OCI-LY3 (cell line): Measurements from ENCODE around the gene DIP2C.

ENCODE experiments used
- H2AFZ ChIP-seq: fragments of 200-600, 300-600 bp; shearing (Covaris generic); 2 replicates; pipeline ENCODE4 v1.6.0; 2014; ENCODE audit warnings: antibody characterized with exemption, low read depth, low read length
- H3K27ac ChIP-seq: fragments of 200-600, 300-600 bp; sonication (generic); 2 replicates; pipeline ENCODE4 v1.5.1; 2014; ENCODE audit warnings: mild to moderate bottlenecking, low read length, moderate library complexity, mixed read lengths
- H3K27me3 ChIP-seq: fragments of 200-600, 300-600 bp; sonication (generic); 2 replicates; pipeline ENCODE4 v1.6.1; 2014; ENCODE audit warnings: low read depth, low read length, mixed read lengths
- H3K36me3 ChIP-seq: fragments of 200-600, 300-600 bp; sonication (generic); replicated peaks from 2 replicates; pipeline ENCODE3; 2014; ENCODE audit warnings: low read depth, low read length, mixed read lengths
- H3K4me1 ChIP-seq: fragments of 300-600, 200-600 bp; sonication (generic); 2 replicates; pipeline ENCODE4 v1.6.1; 2014; ENCODE audit warnings: low read length, mixed read lengths
- H3K4me2 ChIP-seq: fragments of 200-600, 300-600 bp; sonication (generic); 2 replicates; pipeline ENCODE4 v1.6.1; 2014; ENCODE audit warnings: low read length, mixed read lengths
- H3K4me3 ChIP-seq: fragments of 300-600, 200-600 bp; sonication (generic); 2 replicates; pipeline ENCODE4 v1.5.1; 2014; ENCODE audit warnings: antibody characterized with exemption, mild to moderate bottlenecking, low read length, moderate library complexity
- H3K79me2 ChIP-seq: fragments of 300-600, 200-600 bp; shearing (Covaris generic); 2 replicates; pipeline ENCODE4 v1.6.1; 2014; ENCODE audit warnings: mild to moderate bottlenecking, low read length, mixed read lengths
- H3K9ac ChIP-seq: fragments of 300-600, 200-600 bp; shearing (Covaris generic); 2 replicates; pipeline ENCODE4 v1.6.0; 2014; ENCODE audit warnings: mild to moderate bottlenecking, low read length, moderate library complexity
- H3K9me3 ChIP-seq: fragments of 200-600, 300-600 bp; shearing (Covaris generic); 2 replicates; pipeline ENCODE4 v1.6.1; 2014; ENCODE audit warnings: low read length, mixed read lengths; ENCODE audit not compliant: insufficient read depth
- H4K20me1 ChIP-seq: fragments of 200-600, 300-600 bp; sonication (generic); 2 replicates; pipeline ENCODE4 v1.6.1; 2016; ENCODE audit warnings: low read length, mixed read lengths; ENCODE audit not compliant: insufficient read depth
- CTCF ChIP-seq: fragments of 200-600, 300-600 bp; sonication (generic); IDR thresholded peaks from 2 replicates; pipeline ENCODE4 v1.5.1; 2014; ENCODE audit warnings: antibody characterized with exemption, low read length, low read depth
- EZH2phosphoT487 ChIP-seq: fragments of 200-600 bp; shearing (Covaris generic); IDR thresholded peaks from 2 replicates; pipeline ENCODE4 v1.6.1; 2018; ENCODE audit warnings: antibody characterized with exemption, mixed run types, low read depth

Gene DIP2C

GRCh38 chr10:551373-552252 is 137.9 kb downstream of the DIP2C start:
- no peak overlapping the region for H3K4me2 ChIP-seq
- no peaks in the 10 kb centered on the region for H3K36me3 ChIP-seq
- no peak overlapping the region for H3K27ac ChIP-seq
- no peaks in the 10 kb centered on the region for H3K9me3 ChIP-seq
- H3K4me3 ChIP-seq, result no peak overlapping the region
- H2AFZ ChIP-seq, result no peak overlapping the region
- no peaks in the 10 kb centered on the region for H3K27me3 ChIP-seq
- H3K9ac ChIP-seq, result no peak overlapping the region
- no peaks in the 10 kb centered on the region for H3K79me2 ChIP-seq
- no peaks in the 10 kb centered on the region for H3K4me1 ChIP-seq
- no peaks in the 10 kb centered on the region for H4K20me1 ChIP-seq
- TF ChIP-seq EZH2phosphoT487 (no peak), CTCF (no peak)

- Histone ChIP-seq H4K20me1 (no peaks in the 10 kb centered on the region), H3K36me3 (no peaks in the 10 kb centered on the region), H3K9ac (no peak overlapping the region), H3K4me1 (no peaks in the 10 kb centered on the region), H3K27me3 (no peaks in the 10 kb centered on the region), H3K4me3 (no peak overlapping the region), H3K27ac (no peak overlapping the region), H3K4me2 (no peak overlapping the region), H2AFZ (no peak overlapping the region), H3K9me3 (no peaks in the 10 kb centered on the region), H3K79me2 (no peaks in the 10 kb centered on the region)
- TF ChIP-seq CTCF (no peak), EZH2phosphoT487 (no peak)
These were observed 138.6 kb downstream of the DIP2C start for GRCh38 chr10:550665-551372.

GRCh38 chr10:549391-549790 is 140.1 kb downstream of the DIP2C start:
- no peak overlapping the region for H3K27ac ChIP-seq
- no peak overlapping the region for H3K4me3 ChIP-seq
- H3K9ac ChIP-seq, result no peak overlapping the region
- H3K9me3 ChIP-seq, result no peaks in the 10 kb centered on the region
- no peak overlapping the region for H2AFZ ChIP-seq
- H3K4me1 ChIP-seq, result peaks cover 5% of the 10 kb centered on the region; the same call in 1 of the 2 replicates
- no peak overlapping the region for H3K4me2 ChIP-seq
- H4K20me1 ChIP-seq, result no peaks in the 10 kb centered on the region
- H3K36me3 ChIP-seq, result no peaks in the 10 kb centered on the region
- H3K79me2 ChIP-seq, result no peaks in the 10 kb centered on the region
- H3K27me3 ChIP-seq, result no peaks in the 10 kb centered on the region
- TF ChIP-seq CTCF (no peak), EZH2phosphoT487 (no peak)

GRCh38 chr10:548238-548901 is 141.1 kb downstream of the DIP2C start:
- 0 out of 2 replicates have a peak, but pooled peaks cover under 1% of the 10 kb centered on the region for H3K27me3 ChIP-seq
- TF ChIP-seq CTCF (no peak), EZH2phosphoT487 (no peak)
- H3K4me2 ChIP-seq, result no peak overlapping the region
- H3K36me3 ChIP-seq, result no peaks in the 10 kb centered on the region
- no peaks in the 10 kb centered on the region for H4K20me1 ChIP-seq
- no peaks in the 10 kb centered on the region for H3K79me2 ChIP-seq
- H2AFZ ChIP-seq, result no peak overlapping the region
- H3K27ac ChIP-seq, result no peak overlapping the region
- peaks cover 12% of the 10 kb centered on the region; the same call in 1 of the 2 replicates for H3K4me1 ChIP-seq
- H3K9ac ChIP-seq, result no peak overlapping the region
- H3K9me3 ChIP-seq, result no peaks in the 10 kb centered on the region
- H3K4me3 ChIP-seq, result no peak overlapping the region
